ENCODE data around the gene PPP2R5A. TPM values are rescaled to one million over a fixed set of nuclear protein-coding genes. Genes with fewer than 3 reads are reported as not detected.

Gene PPP2R5A
- total RNA-seq, 1 experiment from 2014 or later, result 22.0 TPM

DNA sequence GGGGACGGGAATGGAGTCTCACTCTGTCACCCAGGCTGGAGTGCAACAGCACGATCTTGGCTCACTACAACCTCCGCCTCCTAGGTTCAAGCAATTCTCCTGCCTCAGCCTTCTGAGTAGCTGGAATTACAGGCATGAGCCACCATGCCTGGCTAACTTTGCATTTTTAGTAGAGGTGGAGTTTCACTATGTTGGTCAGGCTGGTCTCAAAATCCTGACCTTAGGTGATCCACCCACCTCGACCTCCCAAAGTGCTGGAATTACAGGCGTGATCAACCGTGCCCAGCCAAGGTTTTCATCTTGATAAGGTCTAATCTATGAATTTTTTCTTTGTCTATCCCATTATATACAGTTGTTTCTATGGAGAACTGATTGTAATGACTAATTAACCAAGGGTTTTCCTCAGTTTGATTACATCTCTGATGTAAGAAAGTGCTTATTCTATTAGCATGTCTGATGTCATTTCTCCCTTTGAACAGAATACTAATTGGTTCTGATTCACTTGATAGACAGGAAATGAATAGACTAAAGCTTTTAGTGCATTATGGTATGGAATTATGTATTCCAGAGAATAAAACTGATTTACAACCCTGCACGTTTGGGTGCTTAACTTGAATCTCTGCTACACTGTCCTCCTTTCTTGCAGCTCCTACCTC lies 117.6 kb downstream of the PPP2R5A start:
- H4K5ac ChIP-seq (ENCODE audit: insufficient read length, low read depth, low read length), result no peak overlapping the region
- no peak overlapping the region for H2BK20ac ChIP-seq (ENCODE audit: low read depth, low read length, poor library complexity, severe bottlenecking)
- peaks cover 0 to 3% of the 10 kb centered on the region in 2 experiments; a peak in 3 of 5 replicates for H3K9me3 Mint-ChIP-seq
- TF ChIP-seq, protein P1, sequence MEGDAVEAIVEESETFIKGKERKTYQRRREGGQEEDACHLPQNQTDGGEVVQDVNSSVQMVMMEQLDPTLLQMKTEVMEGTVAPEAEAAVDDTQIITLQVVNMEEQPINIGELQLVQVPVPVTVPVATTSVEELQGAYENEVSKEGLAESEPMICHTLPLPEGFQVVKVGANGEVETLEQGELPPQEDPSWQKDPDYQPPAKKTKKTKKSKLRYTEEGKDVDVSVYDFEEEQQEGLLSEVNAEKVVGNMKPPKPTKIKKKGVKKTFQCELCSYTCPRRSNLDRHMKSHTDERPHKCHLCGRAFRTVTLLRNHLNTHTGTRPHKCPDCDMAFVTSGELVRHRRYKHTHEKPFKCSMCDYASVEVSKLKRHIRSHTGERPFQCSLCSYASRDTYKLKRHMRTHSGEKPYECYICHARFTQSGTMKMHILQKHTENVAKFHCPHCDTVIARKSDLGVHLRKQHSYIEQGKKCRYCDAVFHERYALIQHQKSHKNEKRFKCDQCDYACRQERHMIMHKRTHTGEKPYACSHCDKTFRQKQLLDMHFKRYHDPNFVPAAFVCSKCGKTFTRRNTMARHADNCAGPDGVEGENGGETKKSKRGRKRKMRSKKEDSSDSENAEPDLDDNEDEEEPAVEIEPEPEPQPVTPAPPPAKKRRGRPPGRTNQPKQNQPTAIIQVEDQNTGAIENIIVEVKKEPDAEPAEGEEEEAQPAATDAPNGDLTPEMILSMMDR (conservative IDR thresholded peaks at IDR 0.05), result no peak
- H3K79me1 ChIP-seq (ENCODE audit: insufficient read depth, low read depth, low read length, poor library complexity, severe bottlenecking), result no peaks in the 10 kb centered on the region
- H3K9ac ChIP-seq (ENCODE audit: extremely low read depth, insufficient read length, low read length), result no peak overlapping the region
- H3K27me3 Mint-ChIP-seq (ENCODE audit: low read depth), result no peaks in the 10 kb centered on the region
- no peak overlapping the region for H2BK12ac ChIP-seq (ENCODE audit: insufficient read length, low read depth, low read length)
- no peak overlapping the region for H3K14ac ChIP-seq (ENCODE audit: insufficient read depth, low read length)
- H3K36me3 Mint-ChIP-seq (ENCODE audit: insufficient read depth in 1 of 3, low read depth in 3 of 3), result peaks cover 44 to 79% (median 54%) of the 10 kb centered on the region in 3 experiments
- H3K4ac ChIP-seq (ENCODE audit: low read depth, low read length), result no peak overlapping the region
- H3K9me3 ChIP-seq (ENCODE audit: control insufficient read depth, low read depth, low read length), result no peaks in the 10 kb centered on the region
- H3K4me3 Mint-ChIP-seq, result no peak overlapping the region
- no peaks in the 10 kb centered on the region for H3K27me3 ChIP-seq (ENCODE audit: insufficient read depth, low read length)
- no peak overlapping the region for H3K27ac ChIP-seq (ENCODE audit: insufficient read length, low read depth, low read length)
- no peak overlapping the region for H2AFZ ChIP-seq (ENCODE audit: low read length)
- no peak overlapping the region for H3K18ac ChIP-seq (ENCODE audit: insufficient read length, low read depth, low read length)
- no peak overlapping the region for H4K91ac ChIP-seq (ENCODE audit: insufficient read length, low read depth, low read length)
- no peak overlapping the region for H2BK120ac ChIP-seq (ENCODE audit: low read depth, low read length, poor library complexity, severe bottlenecking)
- H3K56ac ChIP-seq (ENCODE audit: insufficient read length, low read depth, low read length), result no peak overlapping the region
- no peak overlapping the region for H2BK15ac ChIP-seq (ENCODE audit: low read depth, low read length)
- peak overlapping the region in 1 of 3 experiments; percentile 4; a peak in 2 of 7 replicates for H3K27ac Mint-ChIP-seq
- H3K79me2 ChIP-seq (ENCODE audit: insufficient read depth, low read length), result no peaks in the 10 kb centered on the region
- no peak overlapping the region for H3K23ac ChIP-seq (ENCODE audit: insufficient read length, low read depth, low read length)
- H3K4me1 Mint-ChIP-seq, result no peaks in the 10 kb centered on the region
- H2AK5ac ChIP-seq (ENCODE audit: insufficient read length, low read length), result no peak overlapping the region
- H2BK5ac ChIP-seq (ENCODE audit: insufficient read length, low read length), result no peak overlapping the region
- no peaks in the 10 kb centered on the region for H3K4me1 ChIP-seq (ENCODE audit: insufficient read depth, low read length)
- H4K8ac ChIP-seq (replicated peaks; ENCODE audit: insufficient read length, low read depth, low read length), result no peak overlapping the region
- H3T11ph ChIP-seq (ENCODE audit: low read length), result no peak overlapping the region
- DNase-seq, result no peak
- H4K20me1 ChIP-seq (ENCODE audit: control insufficient read depth, insufficient read depth, insufficient read length), result no peaks in the 10 kb centered on the region
- no peaks in the 10 kb centered on the region for H3K23me2 ChIP-seq (ENCODE audit: insufficient read length, low read depth, low read length, poor library complexity, severe bottlenecking)
- WGBS (ENCODE audit: extremely low coverage, insufficient read length, low lambda C conversion rate), result no CpG with 5 or more reads among the region's 7 CpGs
- no peak overlapping the region for H3K4me2 ChIP-seq (ENCODE audit: insufficient read depth, insufficient read length, low read length)
